Subcutaneous adipose tissue (tissue), 4 donors: ENCODE data around the gene TMEM88. TPM values are rescaled to one million over a fixed set of nuclear protein-coding genes. Genes with fewer than 3 reads are reported as not detected.

ENCODE experiments used
- total RNA-seq, 4 donors: library from RNA; depleted of rRNA; stranded (reverse); fragments of >200 nt; gene quantifications; one replicate each; pipeline ENCODE4 v1.1.0, GENCODE V29; 2016
- TF ChIP-seq, protein P1 (sequence below): fragments of 450-650 bp; IDR thresholded peaks from one replicate; pipeline ENCODE4 v1.5.1; 2016; ENCODE audit warnings: low read depth, mild to moderate bottlenecking, control low read depth, antibody characterized with exemption, moderate library complexity

The TMEM88 gene, protein sequence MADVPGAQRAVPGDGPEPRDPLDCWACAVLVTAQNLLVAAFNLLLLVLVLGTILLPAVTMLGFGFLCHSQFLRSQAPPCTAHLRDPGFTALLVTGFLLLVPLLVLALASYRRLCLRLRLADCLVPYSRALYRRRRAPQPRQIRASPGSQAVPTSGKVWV
- 10 to 100 TPM in 2 of 4 donors, 1 to 10 TPM in 2; 1.0 to 16.0 (median 10.8) TPM for total RNA-seq

DNA sequence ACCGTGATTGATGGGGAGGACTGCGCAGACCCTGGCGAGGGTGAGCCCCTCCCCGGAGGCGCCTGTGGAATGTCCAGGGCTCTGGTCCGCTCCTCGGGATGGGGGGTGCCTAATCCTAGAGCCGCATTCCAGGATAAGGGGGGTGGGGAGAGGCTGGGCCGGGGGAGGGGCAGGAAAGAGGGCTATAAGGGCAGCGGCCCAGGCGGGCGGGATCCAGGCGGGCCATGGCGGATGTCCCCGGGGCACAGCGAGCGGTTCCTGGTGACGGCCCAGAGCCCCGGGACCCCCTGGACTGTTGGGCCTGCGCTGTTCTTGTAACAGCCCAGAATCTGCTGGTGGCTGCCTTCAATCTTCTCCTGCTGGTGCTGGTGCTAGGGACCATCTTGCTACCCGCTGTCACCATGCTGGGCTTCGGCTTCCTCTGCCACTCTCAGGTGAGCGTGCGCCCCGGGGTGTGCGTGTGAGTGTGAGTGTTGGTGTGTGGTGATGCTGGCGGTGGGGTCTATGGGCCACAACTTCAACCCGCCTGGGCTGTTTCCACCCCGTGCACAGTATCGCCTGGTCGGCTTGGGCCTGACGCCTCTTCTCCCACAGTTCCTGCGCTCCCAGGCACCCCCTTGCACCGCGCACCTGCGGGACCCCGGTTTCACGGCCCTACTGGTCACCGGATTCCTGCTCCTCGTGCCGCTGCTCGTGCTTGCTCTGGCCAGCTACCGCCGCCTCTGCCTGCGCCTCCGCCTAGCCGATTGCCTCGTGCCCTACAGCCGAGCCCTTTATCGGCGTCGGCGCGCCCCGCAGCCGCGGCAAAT, at the start of gene TMEM88:
Gene TMEM88 (plus strand): TSS at position 216 of the 809 bp plus-strand sequence. CDS start 9 bp downstream, at position 225.
- TF ChIP-seq, protein P1, sequence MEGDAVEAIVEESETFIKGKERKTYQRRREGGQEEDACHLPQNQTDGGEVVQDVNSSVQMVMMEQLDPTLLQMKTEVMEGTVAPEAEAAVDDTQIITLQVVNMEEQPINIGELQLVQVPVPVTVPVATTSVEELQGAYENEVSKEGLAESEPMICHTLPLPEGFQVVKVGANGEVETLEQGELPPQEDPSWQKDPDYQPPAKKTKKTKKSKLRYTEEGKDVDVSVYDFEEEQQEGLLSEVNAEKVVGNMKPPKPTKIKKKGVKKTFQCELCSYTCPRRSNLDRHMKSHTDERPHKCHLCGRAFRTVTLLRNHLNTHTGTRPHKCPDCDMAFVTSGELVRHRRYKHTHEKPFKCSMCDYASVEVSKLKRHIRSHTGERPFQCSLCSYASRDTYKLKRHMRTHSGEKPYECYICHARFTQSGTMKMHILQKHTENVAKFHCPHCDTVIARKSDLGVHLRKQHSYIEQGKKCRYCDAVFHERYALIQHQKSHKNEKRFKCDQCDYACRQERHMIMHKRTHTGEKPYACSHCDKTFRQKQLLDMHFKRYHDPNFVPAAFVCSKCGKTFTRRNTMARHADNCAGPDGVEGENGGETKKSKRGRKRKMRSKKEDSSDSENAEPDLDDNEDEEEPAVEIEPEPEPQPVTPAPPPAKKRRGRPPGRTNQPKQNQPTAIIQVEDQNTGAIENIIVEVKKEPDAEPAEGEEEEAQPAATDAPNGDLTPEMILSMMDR, result no peak

DNA sequence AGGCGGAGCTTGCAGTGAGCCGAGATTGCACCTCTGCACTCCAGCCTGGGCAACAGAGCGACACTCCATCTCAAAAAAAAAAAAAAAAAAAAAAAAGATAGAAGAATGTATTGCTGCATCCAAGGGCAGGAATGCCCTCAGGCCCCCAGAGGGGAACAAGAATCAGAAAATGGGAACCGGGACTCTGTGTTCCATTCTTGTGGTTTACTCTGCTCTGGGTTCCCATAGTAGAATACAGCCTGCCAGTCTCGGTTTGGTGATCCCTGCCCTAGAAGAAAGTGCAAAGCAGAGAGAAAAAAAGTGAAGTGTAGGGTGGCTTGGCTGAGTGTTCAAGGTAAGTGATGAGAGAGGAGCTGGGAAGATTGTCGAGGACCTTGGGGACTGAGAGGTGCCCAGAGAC, 48.3 kb upstream of the TMEM88 start:
- TF ChIP-seq, protein P1, result no peak

DNA sequence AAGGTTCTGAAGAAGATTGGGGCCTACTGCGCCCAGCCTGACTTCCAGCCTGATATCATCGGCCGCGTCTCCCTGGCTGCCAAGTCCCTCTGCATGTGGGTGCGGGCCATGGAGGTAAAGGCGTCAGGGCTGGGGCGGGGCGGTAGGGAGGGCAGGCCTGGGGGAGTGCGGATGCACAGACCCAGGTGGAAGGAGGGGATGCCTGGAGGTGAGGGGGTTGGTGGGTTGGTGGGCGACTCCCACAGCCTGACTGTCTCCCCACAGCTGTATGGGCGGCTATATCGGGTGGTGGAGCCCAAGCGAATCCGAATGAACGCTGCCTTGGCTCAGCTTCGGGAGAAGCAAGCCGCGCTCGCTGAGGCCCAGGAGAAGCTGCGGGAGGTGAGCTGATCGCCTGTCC, 47.7 kb upstream of the TMEM88 start:
- TF ChIP-seq, protein P1, result no peak

DNA sequence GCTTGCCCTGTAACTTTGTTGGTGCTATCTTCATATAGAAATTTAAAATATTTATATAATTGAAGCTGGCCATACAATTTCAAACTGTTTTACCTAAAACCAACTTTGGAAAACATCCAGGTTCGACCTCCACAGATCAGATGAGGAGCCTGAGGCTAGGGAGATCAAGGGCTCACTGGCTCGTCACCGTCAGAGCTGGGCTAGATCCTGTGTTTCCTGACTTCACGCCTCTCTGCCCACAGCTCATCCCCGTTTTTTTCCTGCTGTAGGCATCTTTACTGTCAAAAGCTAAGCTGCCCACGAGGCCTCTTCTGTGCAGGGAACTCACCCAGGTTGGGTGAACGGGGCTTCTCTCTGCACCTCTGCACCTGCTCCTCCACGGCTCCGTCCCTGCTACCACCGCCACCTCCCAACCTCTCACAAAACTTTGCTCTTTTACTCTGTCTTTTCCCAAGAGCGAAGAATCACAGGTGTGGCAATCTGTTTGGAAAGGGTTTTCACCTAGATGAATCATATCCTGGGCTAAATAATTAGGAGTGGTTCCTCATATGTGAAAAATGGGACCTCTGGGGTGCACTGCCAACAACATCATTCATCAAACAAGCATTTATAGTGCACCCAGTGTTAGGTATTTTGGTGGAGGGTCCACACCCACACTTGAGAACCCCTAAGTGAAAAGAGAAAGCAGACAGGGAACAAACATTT, 45.6 kb upstream of the TMEM88 start:
- TF ChIP-seq, protein P1, result no peak

DNA sequence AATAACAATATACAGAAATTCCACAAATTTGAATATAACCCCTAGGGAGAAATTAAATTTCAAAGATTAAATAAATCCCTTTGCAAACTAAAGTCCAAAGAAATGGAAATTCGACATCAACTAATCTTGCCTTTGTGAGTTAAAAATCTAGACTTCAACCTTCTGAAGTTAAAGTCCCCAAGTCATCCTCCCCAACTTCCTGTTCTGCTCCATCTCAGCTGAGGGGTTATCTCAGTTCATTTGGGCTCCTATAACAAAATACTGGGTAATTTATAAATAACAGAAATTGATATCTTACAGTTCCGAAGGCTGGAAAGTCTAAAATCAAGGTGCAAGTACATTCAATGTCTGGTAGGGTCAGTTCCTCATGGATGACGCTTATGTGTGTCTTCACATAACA, 43.6 kb upstream of the TMEM88 start:
- TF ChIP-seq, protein P1, result no peak

DNA sequence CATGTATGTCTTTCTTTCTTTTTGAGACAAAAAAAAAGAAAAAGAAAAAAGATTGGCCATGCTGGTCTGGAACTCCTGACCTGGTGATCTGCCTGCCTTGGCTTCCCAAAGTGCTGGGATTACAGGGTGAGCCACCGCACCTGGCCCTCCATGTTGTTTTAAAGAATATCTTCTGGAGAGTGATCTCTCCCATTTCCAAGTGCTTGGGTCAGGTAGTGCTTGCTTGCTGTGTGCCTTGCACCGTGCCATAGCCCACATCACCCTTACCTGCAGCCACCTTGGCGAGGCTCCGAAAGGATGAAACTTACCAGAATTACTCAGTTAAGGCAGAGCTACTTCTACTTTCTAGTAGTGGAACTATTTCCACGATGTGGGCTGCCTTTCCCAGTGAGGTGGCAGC, 39.9 kb upstream of the TMEM88 start:
- TF ChIP-seq, protein P1, result no peak

DNA sequence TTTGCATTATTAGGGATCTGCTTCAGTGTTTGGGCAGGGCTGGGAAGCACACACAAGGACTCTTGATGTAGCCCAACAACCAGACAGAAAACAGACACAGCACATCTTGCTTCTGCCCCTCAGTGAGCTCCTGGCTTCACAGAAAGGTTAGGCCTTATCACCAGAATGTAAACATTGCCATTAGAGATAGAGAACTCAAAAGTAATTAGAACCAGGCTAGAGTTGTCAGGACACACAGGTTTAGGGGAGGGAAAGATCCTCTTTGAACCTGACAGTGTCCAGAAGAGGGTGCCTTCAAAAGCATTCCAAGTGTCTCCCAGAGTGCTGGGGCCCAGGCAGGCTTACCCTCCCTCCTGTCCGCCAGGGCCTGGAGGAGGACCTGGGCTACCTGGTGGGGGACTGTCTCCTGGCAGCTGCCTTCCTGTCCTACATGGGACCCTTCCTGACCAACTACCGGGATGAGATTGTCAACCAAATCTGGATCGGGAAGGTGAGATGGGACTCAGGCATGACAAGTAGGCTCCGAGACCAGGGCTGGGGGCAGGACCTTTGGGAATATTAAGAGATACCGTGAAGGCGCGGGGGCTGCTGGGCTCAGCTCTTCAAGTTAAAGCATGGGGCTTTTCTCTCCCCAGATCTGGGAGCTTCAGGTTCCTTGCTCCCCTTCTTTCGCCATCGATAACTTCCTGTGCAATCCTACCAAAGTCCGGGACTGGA, 37.8 kb upstream of the TMEM88 start:
- TF ChIP-seq, protein P1, result no peak
